WTC11 (cell line): Measurements from ENCODE around the gene RASGRP4. TPM values are rescaled to one million over a fixed set of nuclear protein-coding genes. Genes with fewer than 3 reads are reported as not detected.

ENCODE experiments used
- ATAC-seq: fragments of 200-7000 bp; cut with Tn5 transposase; 2 replicates; pipeline ENCODE4 v1.10.0; 2021; ENCODE audit warnings: mild to moderate bottlenecking, moderate library complexity
- CTCF ChIA-PET: fragments of 300-600 bp; sonication (Branson Sonifier 250); formaldehyde crosslinking; loops from one replicate; lab custom pipeline; 2021; ENCODE audit warnings: antibody characterized with exemption; lab: Charles Lee
- POLR2A ChIA-PET: fragments of 350-600 bp; sonication (Branson Sonifier 250); formaldehyde crosslinking; loops from one replicate; lab custom pipeline; 2021; ENCODE audit warnings: antibody characterized with exemption; lab: Charles Lee
- DNase-seq: peaks from one replicate; pipeline ENCODE4 v3.0.0; 2021; ENCODE audit warnings: low spot score
- H3K27ac Mint-ChIP-seq: 2 replicates; pipeline ENCODE4 v1.8.0; 2021; ENCODE audit warnings: mixed read lengths
- H3K27me3 Mint-ChIP-seq: 2 replicates; pipeline ENCODE4 v1.8.0; 2021; ENCODE audit warnings: low read depth, mild to moderate bottlenecking, moderate library complexity, mixed read lengths
- H3K36me3 Mint-ChIP-seq: 2 replicates; pipeline ENCODE4 v1.8.0; 2021; ENCODE audit warnings: mixed read lengths
- H3K4me1 Mint-ChIP-seq: 2 replicates; pipeline ENCODE4 v1.8.0; 2022; ENCODE audit warnings: mixed read lengths
- H3K4me3 Mint-ChIP-seq: 2 replicates; pipeline ENCODE4 v1.8.0; 2021; ENCODE audit warnings: mild to moderate bottlenecking, moderate library complexity, mixed read lengths
- H3K9me3 Mint-ChIP-seq: 2 replicates; pipeline ENCODE4 v1.8.0; 2021; ENCODE audit warnings: mixed read lengths
- ATF1 ChIP-seq: sonication (generic); formaldehyde crosslinking; IDR thresholded peaks from 2 replicates; pipeline ENCODE4 v1.8.1; 2023; ENCODE audit warnings: mild to moderate bottlenecking, moderate library complexity, missing genetic modification reagents
- ETV6 ChIP-seq: sonication (generic); formaldehyde crosslinking; IDR thresholded peaks from 2 replicates; pipeline ENCODE4 v1.8.1; 2022; ENCODE audit warnings: mild to moderate bottlenecking, missing genetic modification reagents
- FOXK1 ChIP-seq: sonication (generic); formaldehyde crosslinking; IDR thresholded peaks from 2 replicates; pipeline ENCODE4 v1.8.0; 2022; ENCODE audit warnings: mild to moderate bottlenecking, moderate library complexity, missing genetic modification reagents
- GTF2I ChIP-seq: fragments of 250-450 bp; sonication (Bioruptor Pico); conservative IDR thresholded peaks from 2 replicates; pipeline ENCODE4 v1.4.0; 2021; ENCODE audit warnings: mild to moderate bottlenecking
- NR1H2 ChIP-seq: sonication (generic); formaldehyde crosslinking; IDR thresholded peaks from 2 replicates; pipeline ENCODE4 v1.9.0; 2021; ENCODE audit warnings: mild to moderate bottlenecking, moderate library complexity, missing genetic modification reagents
- NR3C1 ChIP-seq: sonication (generic); formaldehyde crosslinking; conservative IDR thresholded peaks from 2 replicates; pipeline ENCODE4 v1.8.1; 2023; ENCODE audit warnings: low read depth, mild to moderate bottlenecking, missing genetic modification reagents
- RELA ChIP-seq: sonication (generic); formaldehyde crosslinking; IDR thresholded peaks from 2 replicates; pipeline ENCODE4 v1.8.1; 2022; ENCODE audit warnings: missing genetic modification reagents, mild to moderate bottlenecking, borderline replicate concordance
- SMAD3 ChIP-seq: sonication (generic); formaldehyde crosslinking; IDR thresholded peaks from 2 replicates; pipeline ENCODE4 v1.8.0; 2022; ENCODE audit warnings: missing genetic modification reagents, mild to moderate bottlenecking, borderline replicate concordance
- SOX15 ChIP-seq: fragments of 250-450 bp; sonication (Bioruptor Pico); IDR thresholded peaks from 2 replicates; pipeline ENCODE4 v1.9.0; 2021; ENCODE audit warnings: mild to moderate bottlenecking
- TEAD1 ChIP-seq: sonication (generic); formaldehyde crosslinking; IDR thresholded peaks from 2 replicates; pipeline ENCODE4 v1.8.0; 2022; ENCODE audit warnings: mild to moderate bottlenecking, missing genetic modification reagents
- ZNF138 ChIP-seq: sonication (generic); formaldehyde crosslinking; conservative IDR thresholded peaks from 2 replicates; pipeline ENCODE4 v1.8.1; 2022; ENCODE audit warnings: mild to moderate bottlenecking, moderate library complexity, missing genetic modification reagents
- ZNF317 ChIP-seq: sonication (generic); formaldehyde crosslinking; IDR thresholded peaks from 2 replicates; pipeline ENCODE4 v1.8.1; 2023; ENCODE audit warnings: low read depth, mild to moderate bottlenecking, moderate library complexity, missing genetic modification reagents, borderline replicate concordance
- total RNA-seq: library from RNA; stranded (reverse); gene quantifications from 3 replicates; pipeline ENCODE4 v1.2.3, GENCODE V29; 2021
- TF ChIP-seq, protein P1 (sequence below): sonication (generic); formaldehyde crosslinking; IDR thresholded peaks from 2 replicates; pipeline ENCODE4 v1.8.0; 2022; ENCODE audit warnings: missing genetic modification reagents
- TF ChIP-seq, protein P2 (sequence below): fragments of 250-450 bp; sonication (Bioruptor Pico); IDR thresholded peaks from 2 replicates; pipeline ENCODE4 v1.9.0; 2021; ENCODE audit warnings: mild to moderate bottlenecking
- TF ChIP-seq, protein P3 (sequence below): sonication (generic); formaldehyde crosslinking; IDR thresholded peaks from 2 replicates; pipeline ENCODE4 v1.8.0; 2023; ENCODE audit warnings: missing genetic modification reagents, mild to moderate bottlenecking, borderline replicate concordance
- TF ChIP-seq, protein P4 (sequence below): fragments of 250-450 bp; sonication (Bioruptor Pico); IDR thresholded peaks from 2 replicates; pipeline ENCODE4 v1.9.0; 2021; ENCODE audit warnings: mild to moderate bottlenecking
- TF ChIP-seq, protein P5 (sequence below): sonication (generic); formaldehyde crosslinking; IDR thresholded peaks from 2 replicates; pipeline ENCODE4 v1.8.0; 2022; ENCODE audit warnings: mild to moderate bottlenecking, missing genetic modification reagents
- TF ChIP-seq, protein P6 (sequence below): sonication (generic); formaldehyde crosslinking; IDR thresholded peaks from 2 replicates; pipeline ENCODE4 v1.8.1; 2022; ENCODE audit warnings: low read depth, mild to moderate bottlenecking, moderate library complexity, missing genetic modification reagents, borderline replicate concordance
- TF ChIP-seq, protein P7 (sequence below): sonication (generic); formaldehyde crosslinking; IDR thresholded peaks from 2 replicates; pipeline ENCODE4 v1.8.1; 2022; ENCODE audit warnings: mild to moderate bottlenecking, missing genetic modification reagents, moderate library complexity, borderline replicate concordance
- TF ChIP-seq, protein P8 (sequence below): sonication (generic); formaldehyde crosslinking; IDR thresholded peaks from 2 replicates; pipeline ENCODE4 v1.8.0; 2022; ENCODE audit warnings: mild to moderate bottlenecking, missing genetic modification reagents

The RASGRP4 gene
- total RNA-seq, 1 experiment from 2014 or later = 2.5 TPM

DNA sequence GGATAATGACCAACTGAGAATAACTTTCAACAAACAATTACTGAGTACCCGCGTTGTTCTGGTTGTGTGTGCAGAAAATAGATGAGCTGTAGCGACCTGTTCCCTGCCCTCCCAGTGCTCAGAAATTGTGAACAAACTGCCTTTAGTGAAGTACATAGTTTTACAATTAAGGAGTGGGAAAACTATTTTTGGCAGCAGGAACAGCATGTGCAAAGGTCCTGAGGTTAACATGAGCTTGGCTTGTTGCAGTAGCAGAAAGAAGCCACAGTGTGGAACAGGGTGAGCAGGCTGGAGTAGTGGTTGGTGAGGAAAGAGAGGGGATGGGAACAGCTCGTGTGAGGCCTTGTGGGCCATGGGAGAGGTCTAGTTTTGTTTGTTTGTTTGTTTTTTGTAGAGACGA lies 23.5 kb upstream of the RASGRP4 start (continued):
- TF ChIP-seq, protein P1, sequence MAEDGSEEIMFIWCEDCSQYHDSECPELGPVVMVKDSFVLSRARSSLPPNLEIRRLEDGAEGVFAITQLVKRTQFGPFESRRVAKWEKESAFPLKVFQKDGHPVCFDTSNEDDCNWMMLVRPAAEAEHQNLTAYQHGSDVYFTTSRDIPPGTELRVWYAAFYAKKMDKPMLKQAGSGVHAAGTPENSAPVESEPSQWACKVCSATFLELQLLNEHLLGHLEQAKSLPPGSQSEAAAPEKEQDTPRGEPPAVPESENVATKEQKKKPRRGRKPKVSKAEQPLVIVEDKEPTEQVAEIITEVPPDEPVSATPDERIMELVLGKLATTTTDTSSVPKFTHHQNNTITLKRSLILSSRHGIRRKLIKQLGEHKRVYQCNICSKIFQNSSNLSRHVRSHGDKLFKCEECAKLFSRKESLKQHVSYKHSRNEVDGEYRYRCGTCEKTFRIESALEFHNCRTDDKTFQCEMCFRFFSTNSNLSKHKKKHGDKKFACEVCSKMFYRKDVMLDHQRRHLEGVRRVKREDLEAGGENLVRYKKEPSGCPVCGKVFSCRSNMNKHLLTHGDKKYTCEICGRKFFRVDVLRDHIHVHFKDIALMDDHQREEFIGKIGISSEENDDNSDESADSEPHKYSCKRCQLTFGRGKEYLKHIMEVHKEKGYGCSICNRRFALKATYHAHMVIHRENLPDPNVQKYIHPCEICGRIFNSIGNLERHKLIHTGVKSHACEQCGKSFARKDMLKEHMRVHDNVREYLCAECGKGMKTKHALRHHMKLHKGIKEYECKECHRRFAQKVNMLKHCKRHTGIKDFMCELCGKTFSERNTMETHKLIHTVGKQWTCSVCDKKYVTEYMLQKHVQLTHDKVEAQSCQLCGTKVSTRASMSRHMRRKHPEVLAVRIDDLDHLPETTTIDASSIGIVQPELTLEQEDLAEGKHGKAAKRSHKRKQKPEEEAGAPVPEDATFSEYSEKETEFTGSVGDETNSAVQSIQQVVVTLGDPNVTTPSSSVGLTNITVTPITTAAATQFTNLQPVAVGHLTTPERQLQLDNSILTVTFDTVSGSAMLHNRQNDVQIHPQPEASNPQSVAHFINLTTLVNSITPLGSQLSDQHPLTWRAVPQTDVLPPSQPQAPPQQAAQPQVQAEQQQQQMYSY (CRISPR knock-in tag) = no peak
- TF ChIP-seq, protein P2, sequence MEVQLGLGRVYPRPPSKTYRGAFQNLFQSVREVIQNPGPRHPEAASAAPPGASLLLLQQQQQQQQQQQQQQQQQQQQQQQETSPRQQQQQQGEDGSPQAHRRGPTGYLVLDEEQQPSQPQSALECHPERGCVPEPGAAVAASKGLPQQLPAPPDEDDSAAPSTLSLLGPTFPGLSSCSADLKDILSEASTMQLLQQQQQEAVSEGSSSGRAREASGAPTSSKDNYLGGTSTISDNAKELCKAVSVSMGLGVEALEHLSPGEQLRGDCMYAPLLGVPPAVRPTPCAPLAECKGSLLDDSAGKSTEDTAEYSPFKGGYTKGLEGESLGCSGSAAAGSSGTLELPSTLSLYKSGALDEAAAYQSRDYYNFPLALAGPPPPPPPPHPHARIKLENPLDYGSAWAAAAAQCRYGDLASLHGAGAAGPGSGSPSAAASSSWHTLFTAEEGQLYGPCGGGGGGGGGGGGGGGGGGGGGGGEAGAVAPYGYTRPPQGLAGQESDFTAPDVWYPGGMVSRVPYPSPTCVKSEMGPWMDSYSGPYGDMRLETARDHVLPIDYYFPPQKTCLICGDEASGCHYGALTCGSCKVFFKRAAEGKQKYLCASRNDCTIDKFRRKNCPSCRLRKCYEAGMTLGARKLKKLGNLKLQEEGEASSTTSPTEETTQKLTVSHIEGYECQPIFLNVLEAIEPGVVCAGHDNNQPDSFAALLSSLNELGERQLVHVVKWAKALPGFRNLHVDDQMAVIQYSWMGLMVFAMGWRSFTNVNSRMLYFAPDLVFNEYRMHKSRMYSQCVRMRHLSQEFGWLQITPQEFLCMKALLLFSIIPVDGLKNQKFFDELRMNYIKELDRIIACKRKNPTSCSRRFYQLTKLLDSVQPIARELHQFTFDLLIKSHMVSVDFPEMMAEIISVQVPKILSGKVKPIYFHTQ (CRISPR knock-in tag) = no peak

DNA sequence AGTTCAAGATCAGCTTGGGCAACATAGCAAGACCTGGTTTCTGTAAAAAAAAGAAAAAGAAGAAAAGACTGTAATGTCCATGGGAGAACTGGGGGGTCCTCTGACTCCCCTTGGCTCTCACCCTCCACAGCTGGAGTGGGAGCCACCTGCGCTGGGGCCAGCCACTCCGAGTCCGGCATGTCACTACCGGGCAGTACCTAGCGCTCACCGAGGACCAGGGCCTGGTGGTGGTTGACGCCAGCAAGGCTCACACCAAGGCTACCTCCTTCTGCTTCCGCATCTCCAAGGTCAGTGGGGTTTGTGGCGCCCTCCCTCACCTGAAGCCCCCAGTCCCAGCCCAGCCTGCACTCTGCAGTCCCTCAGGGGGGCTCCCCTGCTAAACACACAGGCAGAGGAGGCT lies 22.2 kb upstream of the RASGRP4 start:
- no peaks in the 10 kb centered on the region; the same call in 1 of the 2 replicates for H3K27me3 Mint-ChIP-seq
- H3K36me3 Mint-ChIP-seq = peaks cover 64% of the 10 kb centered on the region
- CTCF ChIA-PET = no interaction called here
- H3K9me3 Mint-ChIP-seq = peaks cover 5% of the 10 kb centered on the region
- POLR2A ChIA-PET = no interaction called here
- peaks cover 6% of the 10 kb centered on the region for H3K4me1 Mint-ChIP-seq
- TF ChIP-seq, protein P3, sequence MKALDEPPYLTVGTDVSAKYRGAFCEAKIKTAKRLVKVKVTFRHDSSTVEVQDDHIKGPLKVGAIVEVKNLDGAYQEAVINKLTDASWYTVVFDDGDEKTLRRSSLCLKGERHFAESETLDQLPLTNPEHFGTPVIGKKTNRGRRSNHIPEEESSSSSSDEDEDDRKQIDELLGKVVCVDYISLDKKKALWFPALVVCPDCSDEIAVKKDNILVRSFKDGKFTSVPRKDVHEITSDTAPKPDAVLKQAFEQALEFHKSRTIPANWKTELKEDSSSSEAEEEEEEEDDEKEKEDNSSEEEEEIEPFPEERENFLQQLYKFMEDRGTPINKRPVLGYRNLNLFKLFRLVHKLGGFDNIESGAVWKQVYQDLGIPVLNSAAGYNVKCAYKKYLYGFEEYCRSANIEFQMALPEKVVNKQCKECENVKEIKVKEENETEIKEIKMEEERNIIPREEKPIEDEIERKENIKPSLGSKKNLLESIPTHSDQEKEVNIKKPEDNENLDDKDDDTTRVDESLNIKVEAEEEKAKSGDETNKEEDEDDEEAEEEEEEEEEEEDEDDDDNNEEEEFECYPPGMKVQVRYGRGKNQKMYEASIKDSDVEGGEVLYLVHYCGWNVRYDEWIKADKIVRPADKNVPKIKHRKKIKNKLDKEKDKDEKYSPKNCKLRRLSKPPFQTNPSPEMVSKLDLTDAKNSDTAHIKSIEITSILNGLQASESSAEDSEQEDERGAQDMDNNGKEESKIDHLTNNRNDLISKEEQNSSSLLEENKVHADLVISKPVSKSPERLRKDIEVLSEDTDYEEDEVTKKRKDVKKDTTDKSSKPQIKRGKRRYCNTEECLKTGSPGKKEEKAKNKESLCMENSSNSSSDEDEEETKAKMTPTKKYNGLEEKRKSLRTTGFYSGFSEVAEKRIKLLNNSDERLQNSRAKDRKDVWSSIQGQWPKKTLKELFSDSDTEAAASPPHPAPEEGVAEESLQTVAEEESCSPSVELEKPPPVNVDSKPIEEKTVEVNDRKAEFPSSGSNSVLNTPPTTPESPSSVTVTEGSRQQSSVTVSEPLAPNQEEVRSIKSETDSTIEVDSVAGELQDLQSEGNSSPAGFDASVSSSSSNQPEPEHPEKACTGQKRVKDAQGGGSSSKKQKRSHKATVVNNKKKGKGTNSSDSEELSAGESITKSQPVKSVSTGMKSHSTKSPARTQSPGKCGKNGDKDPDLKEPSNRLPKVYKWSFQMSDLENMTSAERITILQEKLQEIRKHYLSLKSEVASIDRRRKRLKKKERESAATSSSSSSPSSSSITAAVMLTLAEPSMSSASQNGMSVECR (CRISPR knock-in tag) = no peak
- TF ChIP-seq NR3C1 (no peak), FOXK1 (CRISPR knock-in tag) (no peak), RELA (CRISPR knock-in tag) (no peak), SOX15 (CRISPR knock-in tag) (no peak), ETV6 (no peak), GTF2I (CRISPR knock-in tag) (no peak), ZNF138 (no peak), SMAD3 (CRISPR knock-in tag) (no peak), TEAD1 (CRISPR knock-in tag) (no peak), ATF1 (no peak), ZNF317 (CRISPR knock-in tag) (no peak), NR1H2 (CRISPR knock-in tag) (no peak)
- TF ChIP-seq, protein P4, sequence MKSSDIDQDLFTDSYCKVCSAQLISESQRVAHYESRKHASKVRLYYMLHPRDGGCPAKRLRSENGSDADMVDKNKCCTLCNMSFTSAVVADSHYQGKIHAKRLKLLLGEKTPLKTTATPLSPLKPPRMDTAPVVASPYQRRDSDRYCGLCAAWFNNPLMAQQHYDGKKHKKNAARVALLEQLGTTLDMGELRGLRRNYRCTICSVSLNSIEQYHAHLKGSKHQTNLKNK (CRISPR knock-in tag) = no peak
- TF ChIP-seq, protein P5, sequence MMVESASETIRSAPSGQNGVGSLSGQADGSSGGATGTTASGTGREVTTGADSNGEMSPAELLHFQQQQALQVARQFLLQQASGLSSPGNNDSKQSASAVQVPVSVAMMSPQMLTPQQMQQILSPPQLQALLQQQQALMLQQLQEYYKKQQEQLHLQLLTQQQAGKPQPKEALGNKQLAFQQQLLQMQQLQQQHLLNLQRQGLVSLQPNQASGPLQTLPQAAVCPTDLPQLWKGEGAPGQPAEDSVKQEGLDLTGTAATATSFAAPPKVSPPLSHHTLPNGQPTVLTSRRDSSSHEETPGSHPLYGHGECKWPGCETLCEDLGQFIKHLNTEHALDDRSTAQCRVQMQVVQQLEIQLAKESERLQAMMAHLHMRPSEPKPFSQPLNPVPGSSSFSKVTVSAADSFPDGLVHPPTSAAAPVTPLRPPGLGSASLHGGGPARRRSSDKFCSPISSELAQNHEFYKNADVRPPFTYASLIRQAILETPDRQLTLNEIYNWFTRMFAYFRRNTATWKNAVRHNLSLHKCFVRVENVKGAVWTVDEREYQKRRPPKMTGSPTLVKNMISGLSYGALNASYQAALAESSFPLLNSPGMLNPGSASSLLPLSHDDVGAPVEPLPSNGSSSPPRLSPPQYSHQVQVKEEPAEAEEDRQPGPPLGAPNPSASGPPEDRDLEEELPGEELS (CRISPR knock-in tag) = no peak
- TF ChIP-seq, protein P6, sequence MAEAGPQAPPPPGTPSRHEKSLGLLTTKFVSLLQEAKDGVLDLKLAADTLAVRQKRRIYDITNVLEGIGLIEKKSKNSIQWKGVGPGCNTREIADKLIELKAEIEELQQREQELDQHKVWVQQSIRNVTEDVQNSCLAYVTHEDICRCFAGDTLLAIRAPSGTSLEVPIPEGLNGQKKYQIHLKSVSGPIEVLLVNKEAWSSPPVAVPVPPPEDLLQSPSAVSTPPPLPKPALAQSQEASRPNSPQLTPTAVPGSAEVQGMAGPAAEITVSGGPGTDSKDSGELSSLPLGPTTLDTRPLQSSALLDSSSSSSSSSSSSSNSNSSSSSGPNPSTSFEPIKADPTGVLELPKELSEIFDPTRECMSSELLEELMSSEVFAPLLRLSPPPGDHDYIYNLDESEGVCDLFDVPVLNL (CRISPR knock-in tag) = no peak
- TF ChIP-seq, protein P7, sequence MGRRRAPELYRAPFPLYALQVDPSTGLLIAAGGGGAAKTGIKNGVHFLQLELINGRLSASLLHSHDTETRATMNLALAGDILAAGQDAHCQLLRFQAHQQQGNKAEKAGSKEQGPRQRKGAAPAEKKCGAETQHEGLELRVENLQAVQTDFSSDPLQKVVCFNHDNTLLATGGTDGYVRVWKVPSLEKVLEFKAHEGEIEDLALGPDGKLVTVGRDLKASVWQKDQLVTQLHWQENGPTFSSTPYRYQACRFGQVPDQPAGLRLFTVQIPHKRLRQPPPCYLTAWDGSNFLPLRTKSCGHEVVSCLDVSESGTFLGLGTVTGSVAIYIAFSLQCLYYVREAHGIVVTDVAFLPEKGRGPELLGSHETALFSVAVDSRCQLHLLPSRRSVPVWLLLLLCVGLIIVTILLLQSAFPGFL (CRISPR knock-in tag) = no peak
- TF ChIP-seq, protein P8, sequence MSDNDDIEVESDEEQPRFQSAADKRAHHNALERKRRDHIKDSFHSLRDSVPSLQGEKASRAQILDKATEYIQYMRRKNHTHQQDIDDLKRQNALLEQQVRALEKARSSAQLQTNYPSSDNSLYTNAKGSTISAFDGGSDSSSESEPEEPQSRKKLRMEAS (CRISPR knock-in tag) = no peak
- no peak overlapping the region for H3K27ac Mint-ChIP-seq
- DNase-seq = no peak
- no peak overlapping the region for H3K4me3 Mint-ChIP-seq
- ATAC-seq = no peak
